Transverse colon (tissue), 4 donors: ENCODE results near the gene CKAP5.

ENCODE experiments used
- POLR2AphosphoS5 ChIP-seq, 3 donors: sonication (generic); formaldehyde crosslinking; IDR thresholded peaks; one replicate each; pipeline ENCODE4 v1.6.1; 2016; ENCODE audit warnings: antibody characterized with exemption in 3 of 3
- TF ChIP-seq, protein P1 (sequence below), 5 experiments: fragments of 200-600 bp in 3 of 5; fragments of 450-650 bp in 2 of 5; sonication (generic) in 3 of 5; IDR thresholded peaks; 1 replicate in 2 of 5; 2 replicates in 3 of 5; pipeline ENCODE4 v1.5.1; 2016 to 2017; ENCODE audit warnings: antibody characterized with exemption in 5 of 5, inconsistent platforms in 3 of 5, mild to moderate bottlenecking in 2 of 5, moderate library complexity in 1 of 5

DNA sequence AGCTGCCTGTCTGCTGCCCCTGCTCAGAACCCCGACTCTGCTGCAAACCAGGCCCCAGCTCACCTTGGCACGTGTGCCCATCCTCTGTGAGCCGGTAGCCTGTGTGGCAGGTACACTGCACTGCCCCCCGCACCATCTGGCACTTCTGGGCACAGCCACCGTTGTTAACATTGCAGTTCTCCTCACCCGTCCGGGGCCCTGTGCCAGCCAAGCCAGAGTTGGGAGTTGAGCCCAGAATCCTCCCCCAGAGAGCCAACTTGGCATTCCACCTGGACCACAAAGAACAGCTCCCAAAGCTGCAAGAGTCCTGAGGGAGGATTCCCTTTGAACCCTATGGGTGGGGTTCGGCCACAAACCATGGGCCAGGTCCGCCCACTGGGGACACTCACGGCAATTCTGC is 49.7 kb upstream of the CKAP5 start:
- no peak for TF ChIP-seq POLR2AphosphoS5 (IDR thresholded peaks at IDR 0.05)
- TF ChIP-seq, protein P1, sequence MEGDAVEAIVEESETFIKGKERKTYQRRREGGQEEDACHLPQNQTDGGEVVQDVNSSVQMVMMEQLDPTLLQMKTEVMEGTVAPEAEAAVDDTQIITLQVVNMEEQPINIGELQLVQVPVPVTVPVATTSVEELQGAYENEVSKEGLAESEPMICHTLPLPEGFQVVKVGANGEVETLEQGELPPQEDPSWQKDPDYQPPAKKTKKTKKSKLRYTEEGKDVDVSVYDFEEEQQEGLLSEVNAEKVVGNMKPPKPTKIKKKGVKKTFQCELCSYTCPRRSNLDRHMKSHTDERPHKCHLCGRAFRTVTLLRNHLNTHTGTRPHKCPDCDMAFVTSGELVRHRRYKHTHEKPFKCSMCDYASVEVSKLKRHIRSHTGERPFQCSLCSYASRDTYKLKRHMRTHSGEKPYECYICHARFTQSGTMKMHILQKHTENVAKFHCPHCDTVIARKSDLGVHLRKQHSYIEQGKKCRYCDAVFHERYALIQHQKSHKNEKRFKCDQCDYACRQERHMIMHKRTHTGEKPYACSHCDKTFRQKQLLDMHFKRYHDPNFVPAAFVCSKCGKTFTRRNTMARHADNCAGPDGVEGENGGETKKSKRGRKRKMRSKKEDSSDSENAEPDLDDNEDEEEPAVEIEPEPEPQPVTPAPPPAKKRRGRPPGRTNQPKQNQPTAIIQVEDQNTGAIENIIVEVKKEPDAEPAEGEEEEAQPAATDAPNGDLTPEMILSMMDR (IDR thresholded peaks at IDR 0.05), result no peak
